OCI-LY7 (cell line): Measurements from ENCODE around the gene TFAP2A. TPM values are rescaled to one million over a fixed set of nuclear protein-coding genes. Genes with fewer than 3 reads are reported as not detected.
A peak's percentile ranks its signal among the peaks of the same experiment; 100 is the strongest.

Experiments used
- BruUV-seq: library from RNA; stranded (reverse); fragments of 400-500 nt; replicated peaks from 2 replicates; lab custom pipeline; 2021; lab: Mats Ljungman, UMichigan
- CTCF ChIA-PET: fragments of 300-600 bp; sonication (Branson Sonifier 250); formaldehyde crosslinking; loops from one replicate; lab custom pipeline; 2022; ENCODE audit warnings: antibody characterized with exemption; ENCODE audit not compliant: unreplicated experiment; lab: Charles Lee
- POLR2A ChIA-PET: fragments of 300-600 bp; sonication (Branson Sonifier 250); formaldehyde crosslinking; loops from one replicate; lab custom pipeline; 2022; ENCODE audit warnings: antibody characterized with exemption; lab: Charles Lee
- DNase-seq: peaks from one replicate; pipeline ENCODE4 v3.0.0-alpha.2; 2015; ENCODE audit warnings: low spot score
- H2AFZ ChIP-seq: fragments of 200-600 bp; sonication (generic), shearing (Covaris generic); 2 replicates; pipeline ENCODE4 v1.6.1; 2014; ENCODE audit warnings: mild to moderate bottlenecking, antibody characterized with exemption, low read length, moderate library complexity
- H3K27ac ChIP-seq: fragments of 200-600 bp; sonication (generic); 2 replicates; pipeline ENCODE4 v1.5.1; 2014; ENCODE audit warnings: mixed run types, low read depth, mild to moderate bottlenecking, moderate library complexity, low read length, inconsistent platforms; ENCODE audit not compliant: poor library complexity, severe bottlenecking
- H3K36me3 ChIP-seq: fragments of 200-600 bp; sonication (generic); 2 replicates; pipeline ENCODE4 v1.6.1; 2014; ENCODE audit warnings: mild to moderate bottlenecking, antibody characterized with exemption, low read length, moderate library complexity, mixed read lengths; ENCODE audit not compliant: insufficient read depth
- H3K4me1 ChIP-seq: fragments of 200-600 bp; sonication (generic); 2 replicates; pipeline ENCODE4 v1.5.1; 2014; ENCODE audit warnings: mild to moderate bottlenecking, low read length; ENCODE audit not compliant: insufficient read depth, poor library complexity, severe bottlenecking
- H3K4me2 ChIP-seq: fragments of 200-600 bp; sonication (generic); 2 replicates; pipeline ENCODE4 v1.6.1; 2014; ENCODE audit warnings: mild to moderate bottlenecking, low read length
- H3K4me3 ChIP-seq: fragments of 200-600 bp; sonication (generic); 2 replicates; pipeline ENCODE4 v1.5.1; 2014; ENCODE audit warnings: mild to moderate bottlenecking, low read depth, low read length; ENCODE audit not compliant: poor library complexity, severe bottlenecking
- H3K79me2 ChIP-seq: fragments of 200-600 bp; sonication (generic); 2 replicates; pipeline ENCODE4 v1.6.1; 2016; ENCODE audit warnings: low read depth, mild to moderate bottlenecking, low read length, moderate library complexity, mixed read lengths; ENCODE audit not compliant: insufficient read depth
- H3K9me2 ChIP-seq: fragments of 200-600 bp; sonication (generic); 2 replicates; pipeline ENCODE4 v1.6.1; 2016; ENCODE audit warnings: mild to moderate bottlenecking, low read length, mixed read lengths; ENCODE audit not compliant: insufficient read depth
- H3K9me3 ChIP-seq: fragments of 200-600 bp; sonication (generic); 2 replicates; pipeline ENCODE4 v1.6.1; 2014; ENCODE audit warnings: mild to moderate bottlenecking, mixed run types, low read length, mixed read lengths
- H4K20me1 ChIP-seq: fragments of 200-600 bp; sonication (generic); 2 replicates; pipeline ENCODE4 v1.6.1; 2014; ENCODE audit warnings: mild to moderate bottlenecking, antibody characterized with exemption, low read length, moderate library complexity, mixed read lengths; ENCODE audit not compliant: insufficient read depth
- CTCF ChIP-seq: fragments of 200-600 bp; sonication (generic); conservative IDR thresholded peaks from 2 replicates; pipeline ENCODE4 v1.5.1; 2014; ENCODE audit warnings: mild to moderate bottlenecking, antibody characterized with exemption, low read length, moderate library complexity, mixed read lengths
- EZH2phosphoT487 ChIP-seq: fragments of 200-600 bp; sonication (generic); IDR thresholded peaks from 2 replicates; pipeline ENCODE4 v1.6.1; 2018; ENCODE audit warnings: low read depth, borderline replicate concordance, mild to moderate bottlenecking, mixed run types, antibody characterized with exemption, low read length, moderate library complexity, mixed read lengths
- intact Hi-C: fragments of 100-400 bp; cut with micrococcal nuclease; formaldehyde crosslinking; loops from one replicate; pipeline ENCODE4 v1.10.0; 2022; ENCODE audit not compliant: unreplicated experiment
- total RNA-seq, 2 experiments: library from RNA; depleted of rRNA in 1 of 2; stranded (reverse); fragments of >200 nt in 1 of 2; shearing (Covaris generic) in 1 of 2; gene quantifications; 2 replicates each; pipeline ENCODE4 v1.2.3, GENCODE V29; 2014 to 2022

TFAP2A gene
- total RNA-seq, 2 experiments from 2014 or later: 2.0 to 3.3 TPM

- 0 out of 2 replicates have a peak, but pooled peaks have one; percentile 27 for TF ChIP-seq CTCF
- TF ChIP-seq EZH2phosphoT487: no peak
- Histone ChIP-seq H3K79me2 (no peaks in the 10 kb centered on the region), H2AFZ (no peak overlapping the region), H3K27ac (no peak overlapping the region), H3K4me2 (no peak overlapping the region), H3K4me1 (no peaks in the 10 kb centered on the region), H3K36me3 (no peaks in the 10 kb centered on the region), H3K4me3 (no peak overlapping the region), H3K9me2 (no peaks in the 10 kb centered on the region), H4K20me1 (no peaks in the 10 kb centered on the region), H3K9me3 (no peaks in the 10 kb centered on the region)
- DNase-seq: no peak
- ChIA-PET POLR2A (interaction anchor here (0.5 kb wide), 1 partner anchor 272 kb away, joined by 5 read pairs; no protein-coding TSS in a partner anchor), CTCF (no interaction called here)
- intact Hi-C loops: no loop called here
- BruUV-seq: no TSS peak
Observed at GRCh38 chr6:10451394-10451793, 36.5 kb upstream of the TFAP2A start.

- Histone ChIP-seq H3K4me3 (no peak overlapping the region), H3K9me3 (no peaks in the 10 kb centered on the region), H3K27ac (no peak overlapping the region), H3K4me2 (no peak overlapping the region), H3K4me1 (no peaks in the 10 kb centered on the region), H3K79me2 (no peaks in the 10 kb centered on the region), H2AFZ (no peak overlapping the region), H3K9me2 (no peaks in the 10 kb centered on the region), H3K36me3 (no peaks in the 10 kb centered on the region), H4K20me1 (no peaks in the 10 kb centered on the region)
- intact Hi-C loops: no loop called here
- TF ChIP-seq CTCF: no peak
- TF ChIP-seq EZH2phosphoT487: no peak
- DNase-seq: no peak
- BruUV-seq: no TSS peak
- POLR2A ChIA-PET: no interaction called here
- CTCF ChIA-PET: no interaction called here
Observed at GRCh38 chr6:10449751-10450150, 34.9 kb upstream of the TFAP2A start.

- TF ChIP-seq EZH2phosphoT487: no peak
- no peak for TF ChIP-seq CTCF
- ChIA-PET CTCF (no interaction called here), POLR2A (no interaction called here)
- Histone ChIP-seq H3K79me2 (no peaks in the 10 kb centered on the region), H4K20me1 (no peaks in the 10 kb centered on the region), H3K36me3 (no peaks in the 10 kb centered on the region), H3K9me2 (no peaks in the 10 kb centered on the region), H3K27ac (no peak overlapping the region), H3K4me1 (no peaks in the 10 kb centered on the region), H3K4me3 (no peak overlapping the region), H3K9me3 (no peaks in the 10 kb centered on the region), H2AFZ (no peak overlapping the region), H3K4me2 (no peak overlapping the region)
- intact Hi-C loops: no loop called here
- DNase-seq: no peak
- no TSS peak for BruUV-seq
Observed at GRCh38 chr6:10448096-10448495, 33.2 kb upstream of the TFAP2A start.
